Measurements from ENCODE around the gene TMEM50B. TPM values are rescaled to one million over a fixed set of nuclear protein-coding genes. Genes with fewer than 3 reads are reported as not detected.
"Not testable (repeated sequence)": the region's sequence is repeated elsewhere in the genome, so short reads cannot be mapped to it uniquely, and the experiment has no call there.

Gene TMEM50B
- 33.5 TPM for polyA plus RNA-seq (2013, experiment 1 of 2)
- polyA plus RNA-seq (2013, experiment 2 of 2), result 31.2 TPM

- peaks cover 8% of the 10 kb centered on the region for H3K36me3 ChIP-seq (ENCODE audit: control insufficient read depth, insufficient read depth, low read length)
These were observed at the start of gene TMEM50B for GRCh38 chr21:33479679-33480480. Gene TMEM50B, minus strand, starts transcription at chr21:33479974. Its CDS starts 11,089 bp downstream, at chr21:33468885.

GRCh38 chr21:33522953-33523349, 43.2 kb upstream of the TMEM50B start:
- Histone ChIP-seq H3K27ac (ENCODE audit: low read depth, low read length, severe bottlenecking) (no peak overlapping the region), H3K9me3 (ENCODE audit: control insufficient read depth, low read length) (no peaks in the 10 kb centered on the region), H3K4me3 (ENCODE audit: extremely low read depth, insufficient read depth, low read length, poor library complexity, severe bottlenecking) (no peak overlapping the region), H3K4me1 (ENCODE audit: control insufficient read depth, insufficient read depth, low read length, poor library complexity, severe bottlenecking) (no peaks in the 10 kb centered on the region), H3K36me3 (ENCODE audit: control insufficient read depth, insufficient read depth, low read length) (peaks cover 88% of the 10 kb centered on the region)
- WGBS, 2 experiments (ENCODE audit: insufficient coverage in 2 of 2), result 100% methylated on average over 1 of the region's 1 CpG

More at GRCh38 chr21:33479679-33480480, at the start of gene TMEM50B:
- peak within 1 kb of the TSS; percentile 87 for H3K4me3 ChIP-seq (ENCODE audit: extremely low read depth, insufficient read depth, low read length, poor library complexity, severe bottlenecking)
- H3K27ac ChIP-seq (ENCODE audit: low read depth, low read length, severe bottlenecking), result peak within 1 kb of the TSS; percentile 90
- peaks cover 20% of the 10 kb centered on the region for H3K4me1 ChIP-seq (ENCODE audit: control insufficient read depth, insufficient read depth, low read length, poor library complexity, severe bottlenecking)
- 0% methylated on average over 47 to 89 of the region's 93 CpGs for WGBS, 2 experiments (ENCODE audit: insufficient coverage in 2 of 2)
- no peaks in the 10 kb centered on the region for H3K9me3 ChIP-seq (ENCODE audit: control insufficient read depth, low read length)

- Histone ChIP-seq H3K4me3 (ENCODE audit: extremely low read depth, insufficient read depth, low read length, poor library complexity, severe bottlenecking) (no peak overlapping the region), H3K27ac (ENCODE audit: low read depth, low read length, severe bottlenecking) (no peak overlapping the region), H3K36me3 (ENCODE audit: control insufficient read depth, insufficient read depth, low read length) (peaks cover 88% of the 10 kb centered on the region), H3K9me3 (ENCODE audit: control insufficient read depth, low read length) (no peaks in the 10 kb centered on the region), H3K4me1 (ENCODE audit: control insufficient read depth, insufficient read depth, low read length, poor library complexity, severe bottlenecking) (no peaks in the 10 kb centered on the region)
- WGBS, 2 experiments (ENCODE audit: insufficient coverage in 2 of 2), result 92% methylated on average over 2 of the region's 5 CpGs; no CpG with 5 or more reads in 1 of the 2 experiments
These were observed 42.7 kb upstream of the TMEM50B start for GRCh38 chr21:33522297-33522952.

GRCh38 chr21:33518899-33519298, 39.1 kb upstream of the TMEM50B start:
- H3K4me1 ChIP-seq (ENCODE audit: control insufficient read depth, insufficient read depth, low read length, poor library complexity, severe bottlenecking), result no peaks in the 10 kb centered on the region
- H3K27ac ChIP-seq (ENCODE audit: low read depth, low read length, severe bottlenecking), result no peak overlapping the region
- H3K4me3 ChIP-seq (ENCODE audit: extremely low read depth, insufficient read depth, low read length, poor library complexity, severe bottlenecking), result no peak overlapping the region
- H3K9me3 ChIP-seq (ENCODE audit: control insufficient read depth, low read length), result no peaks in the 10 kb centered on the region
- WGBS, 2 experiments (ENCODE audit: insufficient coverage in 2 of 2), result 90 to 97% methylated on average over 2 to 4 of the region's 4 CpGs
- H3K36me3 ChIP-seq (ENCODE audit: control insufficient read depth, insufficient read depth, low read length), result peaks cover 93% of the 10 kb centered on the region

GRCh38 chr21:33514229-33514628, 34.5 kb upstream of the TMEM50B start:
- Histone ChIP-seq H3K36me3 (ENCODE audit: control insufficient read depth, insufficient read depth, low read length) (peaks cover 98% of the 10 kb centered on the region), H3K27ac (ENCODE audit: low read depth, low read length, severe bottlenecking) (no peak overlapping the region), H3K4me1 (ENCODE audit: control insufficient read depth, insufficient read depth, low read length, poor library complexity, severe bottlenecking) (no peaks in the 10 kb centered on the region), H3K9me3 (ENCODE audit: control insufficient read depth, low read length) (no peaks in the 10 kb centered on the region), H3K4me3 (ENCODE audit: extremely low read depth, insufficient read depth, low read length, poor library complexity, severe bottlenecking) (no peak overlapping the region)
- no CpG with 5 or more reads among the region's 2 CpGs for WGBS, 2 experiments (ENCODE audit: insufficient coverage in 2 of 2)

GRCh38 chr21:33512481-33512880, 32.7 kb upstream of the TMEM50B start:
- Histone ChIP-seq H3K36me3 (ENCODE audit: control insufficient read depth, insufficient read depth, low read length) (peaks cover 98% of the 10 kb centered on the region), H3K27ac (ENCODE audit: low read depth, low read length, severe bottlenecking) (no peak overlapping the region), H3K4me3 (ENCODE audit: extremely low read depth, insufficient read depth, low read length, poor library complexity, severe bottlenecking) (no peak overlapping the region), H3K4me1 (ENCODE audit: control insufficient read depth, insufficient read depth, low read length, poor library complexity, severe bottlenecking) (no peaks in the 10 kb centered on the region), H3K9me3 (ENCODE audit: control insufficient read depth, low read length) (no peaks in the 10 kb centered on the region)
- WGBS, 2 experiments (ENCODE audit: insufficient coverage in 2 of 2), result 94 to 100% methylated on average over 1 to 2 of the region's 3 CpGs

GRCh38 chr21:33511639-33512038, 31.9 kb upstream of the TMEM50B start:
- no peaks in the 10 kb centered on the region for H3K9me3 ChIP-seq (ENCODE audit: control insufficient read depth, low read length)
- H3K36me3 ChIP-seq (ENCODE audit: control insufficient read depth, insufficient read depth, low read length), result peaks cover 98% of the 10 kb centered on the region
- H3K27ac ChIP-seq (ENCODE audit: low read depth, low read length, severe bottlenecking), result no peak overlapping the region
- WGBS, 2 experiments (ENCODE audit: insufficient coverage in 2 of 2), result 84 to 88% methylated on average over 3 of the region's 4 CpGs
- H3K4me1 ChIP-seq (ENCODE audit: control insufficient read depth, insufficient read depth, low read length, poor library complexity, severe bottlenecking), result no peaks in the 10 kb centered on the region
- H3K4me3 ChIP-seq (ENCODE audit: extremely low read depth, insufficient read depth, low read length, poor library complexity, severe bottlenecking), result no peak overlapping the region

GRCh38 chr21:33510826-33511225, 31.1 kb upstream of the TMEM50B start:
- WGBS, 2 experiments (ENCODE audit: insufficient coverage in 2 of 2), result 93 to 99% methylated on average over 3 to 5 of the region's 8 CpGs

GRCh38 chr21:33507003-33507402, 27.2 kb upstream of the TMEM50B start:
- 100% methylated on average over 1 of the region's 1 CpG for WGBS, 2 experiments (ENCODE audit: insufficient coverage in 2 of 2)
- H3K4me3 ChIP-seq (ENCODE audit: extremely low read depth, insufficient read depth, low read length, poor library complexity, severe bottlenecking); H3K27ac ChIP-seq (ENCODE audit: low read depth, low read length, severe bottlenecking); H3K9me3 ChIP-seq (ENCODE audit: control insufficient read depth, low read length); H3K4me1 ChIP-seq (ENCODE audit: control insufficient read depth, insufficient read depth, low read length, poor library complexity, severe bottlenecking): not testable (repeated sequence)
- peaks cover 95% of the 10 kb centered on the region for H3K36me3 ChIP-seq (ENCODE audit: control insufficient read depth, insufficient read depth, low read length)

More at GRCh38 chr21:33510826-33511225, 31.1 kb upstream of the TMEM50B start:
- Histone ChIP-seq H3K4me3 (ENCODE audit: extremely low read depth, insufficient read depth, low read length, poor library complexity, severe bottlenecking) (no peak overlapping the region), H3K36me3 (ENCODE audit: control insufficient read depth, insufficient read depth, low read length) (peaks cover 98% of the 10 kb centered on the region), H3K27ac (ENCODE audit: low read depth, low read length, severe bottlenecking) (no peak overlapping the region), H3K4me1 (ENCODE audit: control insufficient read depth, insufficient read depth, low read length, poor library complexity, severe bottlenecking) (no peaks in the 10 kb centered on the region), H3K9me3 (ENCODE audit: control insufficient read depth, low read length) (no peaks in the 10 kb centered on the region)

GRCh38 chr21:33505833-33506232, 26.1 kb upstream of the TMEM50B start:
- no peaks in the 10 kb centered on the region for H3K9me3 ChIP-seq (ENCODE audit: control insufficient read depth, low read length)
- 97 to 100% methylated on average over 2 to 4 of the region's 8 CpGs for WGBS, 2 experiments (ENCODE audit: insufficient coverage in 2 of 2)
- H3K36me3 ChIP-seq (ENCODE audit: control insufficient read depth, insufficient read depth, low read length), result peaks cover 89% of the 10 kb centered on the region
- no peaks in the 10 kb centered on the region for H3K4me1 ChIP-seq (ENCODE audit: control insufficient read depth, insufficient read depth, low read length, poor library complexity, severe bottlenecking)
- H3K27ac ChIP-seq (ENCODE audit: low read depth, low read length, severe bottlenecking), result no peak overlapping the region
- no peak overlapping the region for H3K4me3 ChIP-seq (ENCODE audit: extremely low read depth, insufficient read depth, low read length, poor library complexity, severe bottlenecking)

- WGBS, 2 experiments (ENCODE audit: insufficient coverage in 2 of 2), result 73% methylated on average over 6 to 7 of the region's 7 CpGs
- Histone ChIP-seq H3K4me1 (ENCODE audit: control insufficient read depth, insufficient read depth, low read length, poor library complexity, severe bottlenecking) (no peaks in the 10 kb centered on the region), H3K9me3 (ENCODE audit: control insufficient read depth, low read length) (no peaks in the 10 kb centered on the region), H3K4me3 (ENCODE audit: extremely low read depth, insufficient read depth, low read length, poor library complexity, severe bottlenecking) (no peak overlapping the region), H3K27ac (ENCODE audit: low read depth, low read length, severe bottlenecking) (no peak overlapping the region), H3K36me3 (ENCODE audit: control insufficient read depth, insufficient read depth, low read length) (no peaks in the 10 kb centered on the region)
These were observed 16.6 kb upstream of the TMEM50B start for GRCh38 chr21:33496345-33496744.
